Measurements from ENCODE around the gene CREB3L2.

CREB3L2 gene

DNA sequence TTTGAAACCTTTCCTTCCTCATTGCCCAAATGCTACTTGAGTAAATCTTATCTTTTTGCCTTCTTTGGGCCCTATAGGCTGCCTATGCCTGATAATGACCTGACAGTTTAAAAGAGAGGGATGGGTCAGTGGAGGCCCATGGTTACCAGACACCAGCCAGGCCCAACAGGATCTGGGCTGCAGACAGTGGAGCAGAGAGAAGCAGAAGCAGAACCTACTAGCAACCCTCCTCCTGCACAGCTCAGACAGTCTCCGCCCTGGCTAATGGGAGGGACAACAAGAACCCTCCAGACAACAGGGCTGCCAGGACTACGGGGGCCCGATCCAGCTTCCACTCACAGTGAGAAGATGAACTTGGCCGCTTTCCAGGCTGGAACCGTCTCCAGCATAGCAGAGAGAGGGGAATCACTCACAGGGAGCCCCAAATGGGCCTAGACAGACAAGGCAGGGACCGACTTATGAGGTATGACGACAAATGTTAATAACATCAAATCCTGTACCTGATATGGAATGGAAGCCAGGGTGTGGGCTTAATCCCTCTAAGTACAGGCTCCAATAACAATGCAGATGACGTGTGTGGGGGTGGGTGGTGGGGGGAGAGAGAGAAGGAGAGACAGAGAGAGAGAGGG lies 123.4 kb downstream of the CREB3L2 start:
- DNase-seq = peak in 4 of 56 donors; percentile 9 to 66 (median 10)

DNA sequence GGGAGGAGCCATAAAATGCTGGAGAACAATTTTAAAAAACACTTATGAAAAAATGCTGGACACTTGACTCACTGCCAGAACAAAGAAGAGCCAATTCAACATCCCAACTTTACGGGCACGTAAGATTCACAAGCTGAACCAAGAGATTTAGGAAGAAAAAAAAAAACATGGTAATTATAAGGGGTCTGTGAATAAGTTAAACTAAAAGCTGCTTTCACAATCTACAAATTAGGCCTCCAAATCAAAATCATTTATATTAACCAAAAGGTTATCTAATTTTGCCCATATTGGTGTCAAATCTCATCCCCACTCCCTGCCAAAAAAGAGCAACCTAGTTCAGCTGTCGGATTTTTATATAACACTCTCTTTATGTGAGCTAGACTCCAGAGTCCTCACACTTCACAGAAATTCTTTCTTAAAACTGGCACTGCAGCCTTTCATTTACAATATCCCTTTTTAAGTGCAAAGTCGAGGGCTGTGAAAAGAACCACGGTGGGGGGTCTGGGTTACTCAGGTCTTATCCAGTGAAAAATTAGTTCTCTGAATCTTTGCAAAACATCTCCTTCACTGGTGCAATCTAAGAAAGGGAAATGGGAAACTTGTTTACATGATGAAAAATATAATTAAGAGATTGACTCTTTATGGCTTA lies 124.7 kb downstream of the CREB3L2 start:
- no peak for DNase-seq

DNA sequence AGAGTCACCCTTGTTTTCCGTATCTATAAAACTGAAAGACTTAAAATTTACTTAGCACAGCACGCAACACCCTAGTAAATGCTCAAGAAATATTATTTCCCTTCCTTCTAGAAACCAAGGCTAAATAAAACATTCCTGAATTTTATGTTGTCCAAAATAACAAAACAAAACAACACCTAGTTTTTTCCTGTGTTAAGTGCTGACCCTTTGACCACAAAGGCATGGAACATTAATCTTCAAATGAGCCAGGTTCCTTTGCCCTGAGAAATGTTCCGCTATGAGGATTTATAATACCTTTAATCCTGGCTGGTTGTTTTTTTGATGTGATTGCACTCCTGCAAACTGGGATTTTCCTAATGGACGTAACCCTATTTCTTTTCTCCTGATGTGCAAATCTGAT lies 126.1 kb downstream of the CREB3L2 start:
- no peak for DNase-seq

DNA sequence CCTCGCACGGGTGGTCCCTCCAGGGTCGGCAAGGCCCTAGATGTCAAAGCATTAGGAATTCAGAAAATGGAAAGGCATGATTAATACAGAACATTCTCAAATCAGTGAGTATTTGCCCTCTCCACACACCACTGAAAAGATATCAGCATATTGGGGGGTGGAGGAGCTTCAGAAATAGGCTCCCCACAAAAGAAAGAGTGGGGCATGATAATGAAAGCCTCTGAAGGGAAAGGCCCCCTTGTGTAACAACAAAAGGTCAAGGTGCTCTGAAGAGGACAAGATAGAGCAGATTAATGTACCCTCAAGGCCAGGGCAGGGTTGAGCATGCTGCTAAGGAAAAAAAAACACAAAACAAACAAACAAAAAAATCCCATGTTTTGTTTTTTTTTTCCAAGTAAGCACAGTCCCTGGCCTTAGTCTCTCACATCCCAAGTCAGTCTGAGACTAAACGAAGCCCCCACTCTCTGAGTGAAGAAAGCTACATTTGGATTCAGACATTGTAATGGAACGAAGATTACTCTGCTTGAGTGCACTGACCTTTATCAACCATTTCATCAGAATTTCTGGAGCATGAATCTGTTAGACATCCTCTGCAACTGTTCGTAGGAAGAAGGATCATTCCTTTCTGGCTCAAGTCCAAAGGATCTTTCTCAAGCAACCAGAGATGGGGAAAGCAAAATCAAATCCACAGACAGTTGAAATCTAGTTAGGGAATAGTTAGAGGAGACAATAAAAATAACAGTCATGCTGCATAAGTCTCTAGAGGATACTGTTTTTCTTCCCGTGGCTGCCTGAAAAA lies 127.7 kb downstream of the CREB3L2 start:
- no peak for DNase-seq

DNA sequence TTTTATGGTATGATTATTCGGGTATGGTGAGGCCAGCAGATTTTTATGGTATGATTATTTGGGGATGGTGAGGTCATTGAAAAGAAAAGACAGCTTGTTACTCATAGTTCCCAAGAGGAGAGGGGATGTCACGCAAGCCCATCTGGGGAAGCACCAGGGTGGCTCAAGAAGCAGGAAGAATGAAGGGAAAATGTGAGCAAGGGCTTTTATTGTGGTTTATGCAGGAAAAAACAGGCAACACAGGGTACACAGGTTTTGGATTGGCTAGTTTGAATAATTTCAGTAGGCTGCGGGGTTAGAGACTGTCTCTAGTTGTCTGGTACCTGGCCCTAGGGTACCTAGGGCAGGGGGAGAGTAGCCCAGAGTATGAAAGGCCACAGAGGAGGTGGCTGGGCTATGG lies 128.4 kb downstream of the CREB3L2 start:
- DNase-seq = no peak

DNA sequence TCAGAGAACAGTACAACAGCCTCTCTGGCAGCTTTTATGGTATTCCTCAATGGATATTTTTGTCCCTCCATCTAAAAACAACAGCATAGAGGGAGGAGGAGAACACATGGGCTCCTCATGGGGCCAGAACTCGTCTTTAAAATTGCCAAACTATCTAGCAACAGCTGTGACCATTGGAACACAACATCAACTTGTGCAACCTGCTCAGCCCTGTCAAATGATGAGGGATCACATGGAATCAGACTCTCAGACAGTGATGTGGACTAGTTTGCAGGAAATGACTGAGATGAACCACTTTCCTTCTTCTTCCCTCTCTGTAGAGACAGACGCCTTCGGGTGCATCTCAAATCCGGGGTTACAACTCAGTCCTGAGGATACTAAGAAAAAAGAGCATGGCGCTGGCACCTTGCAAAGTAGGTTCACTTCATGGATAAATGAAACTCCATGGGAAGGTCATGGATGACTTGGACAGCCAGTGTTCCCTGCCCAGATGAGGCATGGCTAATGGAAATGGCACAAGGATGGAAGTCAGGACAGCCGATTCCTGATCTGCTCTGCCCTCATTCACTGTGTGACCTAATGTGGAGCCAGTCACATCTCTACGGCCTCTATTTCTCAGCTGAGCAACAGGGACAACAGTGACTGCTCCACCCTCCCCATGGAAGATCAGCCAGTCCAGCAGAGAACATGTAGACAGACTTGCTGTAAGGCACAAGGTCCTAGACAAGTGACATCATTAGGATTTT lies 130.5 kb downstream of the CREB3L2 start:
- no peak for DNase-seq

DNA sequence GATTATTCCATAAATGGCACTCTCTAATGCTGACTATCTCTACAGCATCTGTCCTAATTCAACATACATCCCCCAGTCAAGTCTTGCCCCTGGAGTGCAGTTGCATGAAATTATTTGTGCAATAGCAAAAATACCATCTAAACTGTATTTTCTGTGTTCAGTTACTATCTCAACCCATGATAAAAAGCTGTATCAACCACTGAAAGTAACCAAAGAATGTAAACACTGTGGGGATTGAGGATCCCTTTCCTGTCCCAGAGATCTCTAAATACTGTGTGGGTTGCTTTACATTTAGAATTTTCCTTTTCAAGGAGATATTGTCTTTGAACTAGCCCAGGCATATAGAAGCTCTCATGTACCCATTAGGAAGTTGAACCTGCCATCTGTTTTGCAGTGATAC lies 131.2 kb downstream of the CREB3L2 start:
- DNase-seq = no peak

DNA sequence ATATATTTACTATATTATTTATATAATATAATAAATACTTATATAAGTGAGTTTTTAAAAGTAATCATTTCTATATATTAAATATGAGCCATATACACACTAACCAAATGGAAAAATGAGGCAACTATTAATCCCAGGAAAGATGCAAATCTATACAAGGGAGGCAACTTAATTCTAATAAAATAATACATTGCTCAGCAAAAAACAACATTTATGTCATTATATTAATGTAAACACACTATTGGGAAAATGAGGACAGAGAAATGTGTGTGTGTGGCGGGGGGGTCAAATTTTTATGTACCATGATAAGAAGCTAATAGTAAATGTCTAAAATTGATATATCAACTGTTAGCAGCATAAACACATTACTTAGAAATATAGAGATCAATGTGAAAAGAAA lies 131.8 kb downstream of the CREB3L2 start:
- no peak for DNase-seq

DNA sequence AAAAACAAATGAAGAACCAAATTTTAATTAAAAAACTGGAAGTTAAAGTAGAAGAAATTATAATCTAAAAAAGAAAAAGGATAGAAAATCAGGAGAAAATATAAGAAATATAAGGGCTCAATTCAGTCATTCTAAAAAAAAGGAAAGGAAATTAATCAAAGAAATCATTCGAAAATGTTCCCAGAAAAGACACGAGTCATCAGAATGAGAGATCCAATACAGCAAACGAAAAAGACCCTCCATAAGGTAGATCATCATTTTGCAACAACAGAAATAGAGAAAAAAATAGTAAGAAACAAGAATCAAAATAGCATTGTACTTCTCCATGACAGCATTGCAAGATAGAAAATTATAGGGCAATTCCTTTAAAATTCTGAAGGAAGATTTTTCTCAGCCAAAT lies 132.6 kb downstream of the CREB3L2 start:
- no peak for DNase-seq

DNA sequence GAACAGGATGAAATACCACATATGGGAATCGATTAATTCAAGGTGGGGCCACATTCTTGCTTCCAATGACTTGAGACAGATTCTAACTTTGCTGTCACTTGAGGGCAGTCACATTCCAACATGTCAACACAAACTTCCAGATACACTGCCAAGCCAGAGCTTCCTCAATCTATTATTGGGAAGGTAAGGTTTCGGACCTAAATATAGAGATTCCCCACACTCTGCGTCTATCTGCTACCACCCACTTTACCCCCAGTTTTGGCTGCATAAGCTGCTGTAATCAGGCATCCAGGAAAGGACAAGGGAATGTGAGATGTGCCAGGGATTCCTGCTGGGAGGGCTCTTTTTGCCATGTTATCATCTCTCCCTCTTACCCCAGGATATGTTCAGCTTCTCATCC lies 134.6 kb downstream of the CREB3L2 start:
- no peak for DNase-seq

DNA sequence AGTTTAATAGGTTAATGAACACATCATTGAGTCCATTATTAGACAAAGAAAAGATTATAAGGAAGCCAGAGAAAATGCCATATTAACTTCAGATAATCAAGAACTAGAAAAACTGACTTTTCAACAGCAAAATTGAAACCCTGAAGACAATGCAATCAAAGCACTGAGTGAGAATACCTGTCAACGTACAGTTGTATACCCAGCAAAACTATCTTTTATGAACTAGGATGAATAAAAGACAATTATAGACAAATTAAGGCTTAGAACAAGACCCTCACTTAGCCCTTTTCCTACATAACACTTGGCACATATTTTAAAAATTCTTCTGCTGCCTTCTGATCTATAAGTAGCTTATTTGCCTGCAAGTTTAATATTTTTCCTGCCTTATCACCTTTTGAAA lies 136.1 kb downstream of the CREB3L2 start:
- no peak for DNase-seq

DNA sequence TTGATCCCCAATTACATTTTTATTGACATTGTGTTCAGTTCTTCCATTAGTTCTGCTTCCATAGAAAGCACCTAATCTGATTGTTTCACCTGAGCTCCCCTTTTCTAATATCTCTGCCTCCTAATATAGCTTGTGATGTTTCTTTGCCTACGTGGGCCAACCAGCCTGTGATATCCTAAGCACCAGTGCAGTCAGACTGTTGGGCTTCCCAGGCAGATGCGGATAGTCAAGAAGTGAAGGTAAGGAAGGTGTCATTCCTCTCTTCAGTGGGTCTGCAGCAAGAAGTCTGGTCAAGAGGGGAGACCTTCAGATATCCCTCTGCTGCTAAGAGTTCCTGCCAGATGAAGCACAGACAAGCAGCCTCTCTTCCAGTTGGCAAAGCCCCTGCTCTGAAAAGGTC lies 138.9 kb downstream of the CREB3L2 start:
- DNase-seq = no peak

DNA sequence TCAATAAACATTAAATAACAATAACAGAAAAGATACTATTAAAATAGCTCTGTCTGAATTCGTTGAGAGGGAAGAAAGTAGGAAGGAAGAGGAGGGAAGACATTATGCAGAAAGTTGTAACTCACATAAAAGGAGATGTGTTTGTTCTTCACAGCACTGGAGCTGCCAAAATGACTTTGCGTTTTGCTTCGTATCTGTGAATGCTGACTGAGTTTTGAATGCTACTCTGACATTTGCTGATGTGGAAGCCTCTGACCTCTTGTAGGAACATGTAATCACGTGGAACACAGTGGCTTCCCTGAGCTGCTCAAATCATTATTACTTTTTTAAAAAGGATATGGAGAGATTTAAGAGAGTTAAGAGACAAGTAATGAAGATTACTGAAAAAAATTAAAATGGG lies 139.5 kb downstream of the CREB3L2 start:
- DNase-seq = no peak

DNA sequence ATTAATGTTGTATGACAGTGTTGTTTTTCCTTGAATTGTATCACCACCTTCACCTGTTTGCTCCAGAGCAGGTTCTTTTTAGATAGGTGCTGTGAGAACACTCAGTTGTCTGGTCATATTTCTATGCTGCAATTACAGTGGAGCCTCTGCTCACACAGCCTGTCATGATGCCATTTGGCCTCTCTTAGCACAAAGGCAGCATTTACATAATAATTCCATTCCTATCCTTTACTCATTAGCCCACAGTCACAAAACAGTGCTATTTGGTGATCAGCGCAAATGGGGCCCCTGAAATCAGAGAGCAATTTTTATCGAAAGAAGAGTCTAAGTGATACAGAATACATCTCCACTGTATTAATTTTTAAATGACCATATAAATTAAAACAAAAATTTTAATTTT lies 141.3 kb downstream of the CREB3L2 start:
- DNase-seq = no peak

DNA sequence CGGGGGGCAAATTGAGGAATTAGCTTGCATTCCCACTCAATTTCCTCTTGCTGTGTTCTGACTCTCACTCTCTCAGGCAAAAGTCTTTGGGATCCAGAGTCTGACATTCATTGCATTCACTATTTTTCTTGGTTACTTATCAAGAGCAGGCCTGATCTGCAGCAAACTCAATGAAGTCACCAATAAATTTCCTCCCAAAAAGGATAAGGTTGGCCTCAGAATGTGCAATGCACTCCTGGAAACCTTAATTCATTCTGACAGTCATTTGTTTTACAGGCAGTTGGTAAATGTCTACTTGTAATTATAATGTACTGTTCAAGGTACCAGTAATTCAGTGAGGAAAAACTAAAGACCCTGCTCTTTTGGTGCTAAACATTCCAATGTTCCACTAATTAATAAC lies 148.8 kb downstream of the CREB3L2 start:
- peak in 1 of 56 donors; percentile 2 for DNase-seq

DNA sequence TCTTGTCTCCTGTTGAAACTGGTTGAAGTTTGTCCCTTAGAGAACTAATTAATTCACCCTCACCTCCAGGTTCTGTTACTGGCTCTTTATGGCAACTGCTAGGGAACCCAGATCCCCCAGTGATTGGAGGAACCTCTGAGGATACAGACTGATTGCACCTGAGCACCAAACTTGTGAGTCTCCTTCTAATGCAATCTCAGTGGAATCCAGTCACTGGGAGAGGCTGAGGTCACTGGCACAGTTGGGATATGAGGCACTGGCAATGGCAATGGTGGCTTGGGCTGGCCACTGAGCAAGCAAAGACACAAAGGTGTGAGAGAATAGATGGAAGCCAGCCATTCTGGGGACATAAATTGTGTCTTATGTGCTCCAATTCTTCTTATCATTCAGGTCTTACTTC lies 149.8 kb downstream of the CREB3L2 start:
- no peak for DNase-seq

DNA sequence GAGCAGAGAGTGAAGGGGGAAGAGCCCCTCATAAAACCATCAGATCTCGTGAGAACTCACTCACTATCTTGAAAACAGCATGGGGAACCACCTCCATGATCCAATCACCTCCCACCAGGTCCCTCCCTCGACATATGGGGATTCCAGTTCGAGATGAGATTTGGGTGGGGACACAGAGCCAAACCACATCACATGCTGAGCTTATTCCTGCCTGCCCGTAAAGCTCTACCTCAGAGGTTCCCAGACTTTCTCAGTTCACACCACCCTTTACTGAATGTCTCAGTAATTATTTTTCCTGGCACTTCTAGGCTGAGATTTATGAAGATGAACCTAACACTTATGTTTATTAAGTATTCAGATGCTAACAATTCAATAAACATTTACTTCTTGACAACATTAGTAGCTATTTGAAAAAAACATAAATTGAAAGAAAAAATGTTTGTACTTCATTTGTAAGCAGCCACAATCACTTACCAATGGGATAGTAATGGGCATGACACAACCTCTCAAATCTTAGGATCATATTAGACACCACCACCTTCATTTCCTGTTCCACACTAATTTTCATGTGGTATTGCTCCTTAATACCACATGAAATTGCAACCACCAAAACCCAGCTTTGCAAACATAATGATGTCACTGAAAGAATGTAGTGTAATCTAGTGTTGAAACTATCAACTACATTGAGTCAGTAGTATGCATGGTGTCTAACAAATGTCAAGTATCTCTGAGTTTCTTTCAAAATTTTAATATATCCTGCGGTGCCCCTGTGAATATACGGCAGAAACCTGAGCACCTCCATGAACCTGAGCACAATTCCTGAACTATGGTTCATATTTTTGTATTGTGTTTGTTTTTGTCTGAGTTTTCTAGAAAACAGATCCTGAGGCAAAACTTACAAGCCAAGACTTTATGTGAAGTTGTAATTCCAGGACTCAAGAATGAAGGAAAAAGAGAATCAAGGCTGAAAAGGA lies 150.6 kb downstream of the CREB3L2 start:
- no peak for DNase-seq

DNA sequence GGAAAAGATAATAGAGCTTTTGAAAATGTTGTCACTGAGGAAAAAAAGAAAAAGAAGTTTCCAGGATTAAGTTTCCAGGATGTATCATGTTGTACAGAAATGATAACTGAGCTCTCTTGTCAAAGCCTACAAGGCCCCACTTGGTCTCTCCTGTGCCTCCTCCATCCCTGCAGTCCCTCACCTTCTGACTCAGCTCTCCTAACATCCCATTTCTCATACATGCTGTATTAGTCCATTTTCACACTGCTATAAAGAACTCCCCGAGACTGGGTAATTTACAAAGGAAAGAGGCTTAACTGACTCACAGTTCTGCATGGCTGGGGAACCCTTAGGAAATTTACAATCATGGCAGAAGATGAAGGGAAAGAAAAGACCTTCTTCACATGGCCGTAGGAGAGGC lies 151.3 kb downstream of the CREB3L2 start:
- DNase-seq = no peak

DNA sequence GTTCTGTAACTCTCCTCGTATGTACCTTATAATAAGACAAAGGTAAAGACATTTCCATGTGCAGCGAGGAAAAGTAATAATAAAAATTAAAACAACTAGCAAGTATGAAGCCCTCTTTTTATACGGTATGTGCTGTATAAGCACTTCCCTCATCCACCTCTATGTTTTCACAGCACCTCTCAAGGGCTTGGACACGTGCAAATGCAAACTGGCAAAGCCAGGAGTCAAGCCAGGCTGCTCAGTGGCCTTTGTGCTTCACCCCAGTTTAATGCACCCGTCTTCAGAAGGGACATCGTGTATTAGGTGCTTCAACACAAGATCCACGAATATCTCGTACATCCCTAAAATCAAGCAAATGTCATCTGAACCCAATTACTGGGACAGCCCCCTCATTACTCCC lies 153.8 kb downstream of the CREB3L2 start:
- DNase-seq = peak in 1 of 56 donors; percentile 29

DNA sequence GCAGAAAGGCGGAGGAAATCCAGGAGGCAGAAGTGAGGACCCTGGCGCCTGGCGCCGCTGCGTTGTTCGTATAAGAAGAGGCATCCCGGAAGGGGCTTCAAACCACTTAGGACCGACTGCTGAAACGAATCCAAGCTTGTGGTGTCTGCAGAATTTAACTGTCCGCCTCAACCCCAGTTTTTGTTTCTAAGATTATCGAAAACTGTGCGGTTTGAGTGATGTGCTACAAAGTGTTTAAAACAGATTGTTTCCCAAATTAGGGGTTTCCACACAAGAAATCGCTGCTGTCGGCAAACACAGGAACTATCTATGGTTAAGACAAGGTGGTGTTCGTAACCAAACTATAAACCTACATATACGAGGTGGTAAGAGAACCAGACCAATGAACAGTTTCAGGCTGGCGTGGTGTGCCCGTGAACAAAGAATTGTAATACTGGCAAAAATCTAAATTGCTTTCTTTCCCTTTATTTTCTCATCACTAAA lies 154.3 kb downstream of the CREB3L2 start:
- peak in 6 of 56 donors; percentile 11 to 50 (median 31) for DNase-seq
